Measurements from ENCODE around the gene C10orf62.

GRCh38 chr10:97570789-97571471 lies 18.6 kb upstream of the C10orf62 start:
- TF ChIP-seq CTCF (IDR thresholded peaks at IDR 0.05), result no peak
- TF ChIP-seq POLR2A (IDR thresholded peaks at IDR 0.05), result no peak
